Nephron (organoid): ENCODE data around the gene GLDN.

ENCODE experiments used
- H3K27ac Mint-ChIP-seq, 3 experiments: 2 replicates each; pipeline ENCODE4 v1.8.0; 2020; ENCODE audit warnings: mixed read lengths in 3 of 3, mild to moderate bottlenecking in 2 of 3, moderate library complexity in 1 of 3
- H3K27me3 Mint-ChIP-seq: 2 replicates; pipeline ENCODE4 v1.8.0; 2021; ENCODE audit warnings: low read depth, mild to moderate bottlenecking, moderate library complexity, mixed read lengths
- H3K36me3 Mint-ChIP-seq: 2 replicates; pipeline ENCODE4 v1.8.0; 2020; ENCODE audit warnings: low read depth, mixed read lengths
- H3K4me1 Mint-ChIP-seq: 2 replicates; pipeline ENCODE4 v1.8.0; 2020; ENCODE audit warnings: mixed read lengths
- H3K4me3 Mint-ChIP-seq, 3 experiments: 2 replicates each; pipeline ENCODE4 v1.8.0; 2020; ENCODE audit warnings: mild to moderate bottlenecking in 3 of 3, mixed read lengths in 3 of 3, moderate library complexity in 2 of 3
- H3K9me3 Mint-ChIP-seq: 2 replicates; pipeline ENCODE4 v1.8.0; 2020; ENCODE audit warnings: mixed read lengths
- CTCF ChIP-seq, 3 experiments: fragments of 200-600 bp; sonication (generic); IDR thresholded peaks; one replicate each; pipeline ENCODE4 v1.5.0; 2021; ENCODE audit warnings: antibody characterized with exemption in 3 of 3; ENCODE audit not compliant: unreplicated experiment in 3 of 3

Gene GLDN

GRCh38 chr15:51307325-51307724 lies 34.1 kb upstream of the GLDN start:
- Mint-ChIP-seq H3K9me3 (no peaks in the 10 kb centered on the region), H3K4me1 (peaks cover 15% of the 10 kb centered on the region), H3K4me3 (no peak overlapping the region), H3K36me3 (no peaks in the 10 kb centered on the region), H3K27me3 (peaks cover 15% of the 10 kb centered on the region), H3K27ac (no peak overlapping the region)
- TF ChIP-seq CTCF (IDR thresholded peaks at IDR 0.05; ENCODE audit: unreplicated experiment in 3 of 3), result no peak

- no peak for TF ChIP-seq CTCF (IDR thresholded peaks at IDR 0.05; ENCODE audit: unreplicated experiment in 3 of 3)
- H3K27me3 Mint-ChIP-seq, result peaks cover 12% of the 10 kb centered on the region
- no peaks in the 10 kb centered on the region for H3K9me3 Mint-ChIP-seq
- H3K4me1 Mint-ChIP-seq, result peaks cover 10% of the 10 kb centered on the region
- H3K27ac Mint-ChIP-seq, result no peak overlapping the region
- H3K4me3 Mint-ChIP-seq, result no peak overlapping the region
- H3K36me3 Mint-ChIP-seq, result no peaks in the 10 kb centered on the region
These were observed 33.6 kb upstream of the GLDN start for GRCh38 chr15:51307811-51308210.

GRCh38 chr15:51310064-51310463 lies 31.4 kb upstream of the GLDN start:
- no peak overlapping the region for H3K27ac Mint-ChIP-seq
- no peak overlapping the region for H3K4me3 Mint-ChIP-seq
- H3K9me3 Mint-ChIP-seq, result no peaks in the 10 kb centered on the region
- TF ChIP-seq CTCF (IDR thresholded peaks at IDR 0.05; ENCODE audit: unreplicated experiment in 3 of 3), result no peak
- H3K36me3 Mint-ChIP-seq, result no peaks in the 10 kb centered on the region
- H3K27me3 Mint-ChIP-seq, result peaks cover 11% of the 10 kb centered on the region
- no peaks in the 10 kb centered on the region for H3K4me1 Mint-ChIP-seq

GRCh38 chr15:51311510-51311909 lies 29.9 kb upstream of the GLDN start:
- TF ChIP-seq CTCF (IDR thresholded peaks at IDR 0.05; ENCODE audit: unreplicated experiment in 3 of 3), result no peak
- H3K36me3 Mint-ChIP-seq, result no peaks in the 10 kb centered on the region
- H3K27ac Mint-ChIP-seq, result no peak overlapping the region
- no peaks in the 10 kb centered on the region for H3K9me3 Mint-ChIP-seq
- no peak overlapping the region for H3K4me3 Mint-ChIP-seq
- H3K27me3 Mint-ChIP-seq, result no peaks in the 10 kb centered on the region
- no peaks in the 10 kb centered on the region for H3K4me1 Mint-ChIP-seq

- no peaks in the 10 kb centered on the region for H3K36me3 Mint-ChIP-seq
- H3K4me1 Mint-ChIP-seq, result no peaks in the 10 kb centered on the region
- no peak overlapping the region for H3K27ac Mint-ChIP-seq
- H3K27me3 Mint-ChIP-seq, result no peaks in the 10 kb centered on the region
- no peak for TF ChIP-seq CTCF (IDR thresholded peaks at IDR 0.05; ENCODE audit: unreplicated experiment in 3 of 3)
- no peak overlapping the region for H3K4me3 Mint-ChIP-seq
- no peaks in the 10 kb centered on the region for H3K9me3 Mint-ChIP-seq
These were observed 29.0 kb upstream of the GLDN start for GRCh38 chr15:51312166-51313073.

GRCh38 chr15:51313074-51313393 lies 28.4 kb upstream of the GLDN start:
- no peak for TF ChIP-seq CTCF (IDR thresholded peaks at IDR 0.05; ENCODE audit: unreplicated experiment in 3 of 3)
- Mint-ChIP-seq H3K27ac (no peak overlapping the region), H3K9me3 (no peaks in the 10 kb centered on the region), H3K4me1 (no peaks in the 10 kb centered on the region), H3K4me3 (no peak overlapping the region), H3K36me3 (no peaks in the 10 kb centered on the region), H3K27me3 (no peaks in the 10 kb centered on the region)
